GM12874 (cell line): ENCODE results near the gene OPTC.

Source experiments
- TF ChIP-seq, protein P1 (sequence below): IDR thresholded peaks from 2 replicates; pipeline ENCODE4 v1.5.1; 2011; ENCODE audit warnings: low read depth, mild to moderate bottlenecking, control low read depth, low read length, moderate library complexity; ENCODE audit not compliant: insufficient read depth

Gene OPTC

DNA sequence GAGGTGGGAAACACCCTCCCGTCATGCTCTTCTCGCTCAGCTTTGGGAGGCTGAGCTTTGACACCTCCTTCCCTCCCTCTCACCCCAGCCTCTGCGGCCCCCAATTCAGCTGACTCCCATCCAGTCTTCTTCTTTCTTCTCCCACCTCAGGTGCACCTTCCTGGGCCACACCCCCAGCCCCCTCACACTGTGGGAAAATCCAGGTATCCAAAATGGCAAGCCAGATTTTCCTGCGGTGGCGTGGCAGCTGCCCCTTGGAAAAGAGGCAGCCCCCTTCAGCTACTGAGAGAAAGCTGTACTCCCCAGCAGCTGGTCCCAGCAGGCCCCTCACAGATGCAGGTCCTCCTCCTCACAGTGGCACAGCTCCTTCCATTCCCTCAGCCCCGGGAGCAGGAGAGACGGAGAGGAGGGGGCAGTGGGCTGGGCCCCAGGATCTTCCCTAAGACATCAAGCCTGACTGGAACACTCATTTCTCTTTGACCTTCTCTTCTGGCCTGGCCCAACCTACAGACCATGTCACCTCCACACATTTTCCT lies 61.6 kb downstream of the OPTC start:
- TF ChIP-seq, protein P1, sequence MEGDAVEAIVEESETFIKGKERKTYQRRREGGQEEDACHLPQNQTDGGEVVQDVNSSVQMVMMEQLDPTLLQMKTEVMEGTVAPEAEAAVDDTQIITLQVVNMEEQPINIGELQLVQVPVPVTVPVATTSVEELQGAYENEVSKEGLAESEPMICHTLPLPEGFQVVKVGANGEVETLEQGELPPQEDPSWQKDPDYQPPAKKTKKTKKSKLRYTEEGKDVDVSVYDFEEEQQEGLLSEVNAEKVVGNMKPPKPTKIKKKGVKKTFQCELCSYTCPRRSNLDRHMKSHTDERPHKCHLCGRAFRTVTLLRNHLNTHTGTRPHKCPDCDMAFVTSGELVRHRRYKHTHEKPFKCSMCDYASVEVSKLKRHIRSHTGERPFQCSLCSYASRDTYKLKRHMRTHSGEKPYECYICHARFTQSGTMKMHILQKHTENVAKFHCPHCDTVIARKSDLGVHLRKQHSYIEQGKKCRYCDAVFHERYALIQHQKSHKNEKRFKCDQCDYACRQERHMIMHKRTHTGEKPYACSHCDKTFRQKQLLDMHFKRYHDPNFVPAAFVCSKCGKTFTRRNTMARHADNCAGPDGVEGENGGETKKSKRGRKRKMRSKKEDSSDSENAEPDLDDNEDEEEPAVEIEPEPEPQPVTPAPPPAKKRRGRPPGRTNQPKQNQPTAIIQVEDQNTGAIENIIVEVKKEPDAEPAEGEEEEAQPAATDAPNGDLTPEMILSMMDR: no peak

DNA sequence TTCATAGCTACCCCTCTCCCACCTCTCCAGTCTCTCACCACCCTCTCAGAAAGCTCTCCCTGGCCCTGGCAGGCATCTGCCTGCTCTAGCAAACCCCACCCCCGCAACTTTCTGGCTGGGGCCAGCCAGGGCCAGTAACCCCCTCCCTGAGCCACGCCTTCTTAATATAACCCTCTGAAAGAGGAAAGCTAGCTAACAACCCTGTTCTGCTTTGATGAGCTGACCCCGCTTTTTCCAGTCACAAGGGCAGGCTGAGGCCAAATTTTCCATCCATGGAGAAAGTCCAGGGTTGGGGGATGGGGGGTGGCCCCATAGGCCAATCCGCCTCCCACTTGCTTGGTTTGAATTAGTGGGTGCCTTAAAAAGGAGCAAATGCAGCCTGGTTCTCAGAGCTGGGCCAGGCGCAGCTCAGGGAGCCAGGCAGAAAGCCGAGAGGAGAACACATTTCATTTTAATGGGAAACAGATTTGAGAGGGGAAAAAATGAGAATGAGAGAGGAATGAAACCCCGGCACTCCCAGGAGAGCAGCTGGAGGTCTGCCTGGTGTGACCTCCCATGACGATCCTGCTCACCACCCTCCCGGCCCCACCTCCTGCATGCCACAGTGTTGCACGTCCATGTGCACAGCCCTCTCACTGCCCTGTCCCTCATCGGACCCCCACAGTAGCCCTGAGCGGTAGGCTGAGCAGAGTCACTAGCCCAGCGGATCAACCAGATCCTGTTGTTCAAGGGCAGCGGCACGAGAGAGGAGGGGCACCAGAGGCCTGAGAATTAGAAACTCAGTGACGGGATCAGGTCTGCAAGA lies 62.3 kb downstream of the OPTC start:
- TF ChIP-seq, protein P1: no peak

DNA sequence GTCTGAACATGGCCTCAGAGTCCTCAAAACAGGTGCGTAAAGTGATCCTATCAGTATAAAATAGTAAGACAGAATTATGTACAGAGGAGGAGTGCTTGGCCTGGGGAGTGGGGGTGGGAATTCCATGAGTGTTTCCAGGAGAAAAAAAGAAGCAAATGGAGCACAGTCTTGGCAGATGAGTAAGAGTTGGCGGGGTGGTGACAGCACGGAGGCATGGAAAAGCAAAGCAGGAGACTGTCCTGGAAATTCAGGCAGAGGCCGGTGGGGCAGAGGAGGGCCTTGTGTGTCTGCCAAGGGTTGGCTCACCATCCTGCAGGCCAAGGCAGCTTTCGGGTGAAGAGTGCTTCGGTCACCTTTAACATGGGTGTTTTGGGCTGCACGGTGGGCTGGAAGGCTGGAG lies 63.4 kb downstream of the OPTC start:
- TF ChIP-seq, protein P1: no peak

DNA sequence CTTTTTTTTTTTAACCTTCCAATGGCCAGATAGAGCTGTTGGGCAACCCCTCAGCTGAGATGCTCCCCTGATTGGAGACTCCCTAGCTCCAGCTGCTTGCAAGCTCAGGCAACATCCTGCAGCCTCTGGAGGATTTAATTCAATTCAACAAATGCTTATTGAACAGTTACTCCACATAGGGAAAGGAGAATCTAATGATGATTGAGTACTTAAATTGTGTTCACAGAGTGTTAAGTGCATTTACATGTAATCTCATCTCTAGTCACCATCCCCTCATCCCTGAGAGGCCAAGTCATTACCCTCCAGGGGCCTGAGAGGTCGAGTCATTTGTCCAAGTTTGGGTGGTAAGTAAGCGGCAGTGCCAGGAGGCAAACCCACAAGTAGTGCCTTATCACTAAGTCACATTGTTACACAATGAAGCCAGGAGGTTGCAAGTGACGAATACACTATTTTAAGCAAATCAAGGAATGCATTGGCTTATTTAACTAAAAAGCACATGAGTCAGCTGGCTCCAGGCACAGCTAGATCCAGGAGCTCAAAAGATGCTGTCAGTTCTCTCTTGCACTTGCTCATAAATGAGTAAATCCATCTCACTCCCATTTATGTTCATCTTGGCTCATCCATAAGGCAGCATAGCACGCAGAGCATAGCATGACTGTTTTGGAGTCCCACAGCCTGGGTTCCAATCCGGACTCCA lies 64.3 kb downstream of the OPTC start:
- TF ChIP-seq, protein P1: no peak
